ENCODE results near the gene GMCL1. TPM values are rescaled to one million over a fixed set of nuclear protein-coding genes. Genes with fewer than 3 reads are reported as not detected.

The GMCL1 gene
- total RNA-seq, 1 experiment from 2014 or later, result 17.4 TPM

DNA sequence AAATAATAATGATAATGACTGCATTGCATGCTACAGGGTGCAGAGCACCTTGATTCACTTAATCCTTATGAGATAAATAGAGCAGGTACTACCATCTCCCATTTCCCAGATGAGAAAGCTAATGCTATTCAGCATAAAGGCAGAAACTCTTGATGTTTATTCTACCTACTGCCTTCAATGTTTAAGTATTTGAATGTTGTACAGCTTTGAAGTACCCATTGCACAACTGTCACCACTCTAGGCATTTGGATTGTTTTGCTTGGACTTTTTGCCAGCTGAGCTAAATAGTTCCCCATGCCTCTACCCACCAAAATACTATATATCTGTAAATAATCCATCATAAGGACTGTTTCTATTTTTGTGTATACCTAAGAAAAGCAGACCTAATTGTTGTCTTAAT, 77.8 kb downstream of the GMCL1 start:
- DNase-seq, result no peak
- ChIA-PET POLR2A (ENCODE audit: unreplicated experiment) (no interaction called here), CTCF (no interaction called here)
- Histone ChIP-seq H3F3A (ENCODE audit: insufficient read depth, low read depth) (peaks cover 31% of the 10 kb centered on the region), H3K27me3 (ENCODE audit: insufficient read depth, low read depth) (no peaks in the 10 kb centered on the region), H3K27ac (no peak overlapping the region), H3K4me3 (no peak overlapping the region), H3K36me3 (ENCODE audit: low read depth) (peaks cover 8% of the 10 kb centered on the region), H4K20me1 (ENCODE audit: insufficient read depth) (no peaks in the 10 kb centered on the region), H2AFZ (no peak overlapping the region), H3K9me2 (ENCODE audit: insufficient read depth) (no peaks in the 10 kb centered on the region), H3K9me3 (ENCODE audit: insufficient read depth, low read depth) (no peaks in the 10 kb centered on the region), H3K4me2 (no peak overlapping the region), H3K79me2 (ENCODE audit: low read depth) (no peaks in the 10 kb centered on the region), H3K4me1 (replicated peaks; ENCODE audit: insufficient read depth) (0 out of 2 replicates have a peak, but pooled peaks cover 2% of the 10 kb centered on the region)
- no peak for TF ChIP-seq EZH2 (IDR thresholded peaks at IDR 0.05; ENCODE audit: low read depth)
- TF ChIP-seq, protein P1, sequence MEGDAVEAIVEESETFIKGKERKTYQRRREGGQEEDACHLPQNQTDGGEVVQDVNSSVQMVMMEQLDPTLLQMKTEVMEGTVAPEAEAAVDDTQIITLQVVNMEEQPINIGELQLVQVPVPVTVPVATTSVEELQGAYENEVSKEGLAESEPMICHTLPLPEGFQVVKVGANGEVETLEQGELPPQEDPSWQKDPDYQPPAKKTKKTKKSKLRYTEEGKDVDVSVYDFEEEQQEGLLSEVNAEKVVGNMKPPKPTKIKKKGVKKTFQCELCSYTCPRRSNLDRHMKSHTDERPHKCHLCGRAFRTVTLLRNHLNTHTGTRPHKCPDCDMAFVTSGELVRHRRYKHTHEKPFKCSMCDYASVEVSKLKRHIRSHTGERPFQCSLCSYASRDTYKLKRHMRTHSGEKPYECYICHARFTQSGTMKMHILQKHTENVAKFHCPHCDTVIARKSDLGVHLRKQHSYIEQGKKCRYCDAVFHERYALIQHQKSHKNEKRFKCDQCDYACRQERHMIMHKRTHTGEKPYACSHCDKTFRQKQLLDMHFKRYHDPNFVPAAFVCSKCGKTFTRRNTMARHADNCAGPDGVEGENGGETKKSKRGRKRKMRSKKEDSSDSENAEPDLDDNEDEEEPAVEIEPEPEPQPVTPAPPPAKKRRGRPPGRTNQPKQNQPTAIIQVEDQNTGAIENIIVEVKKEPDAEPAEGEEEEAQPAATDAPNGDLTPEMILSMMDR (conservative IDR thresholded peaks at IDR 0.05), result no peak
- intact Hi-C loops (cut with micrococcal nuclease; ENCODE audit: unreplicated experiment), result no loop called here
- no TSS peak for BruUV-seq (replicated peaks)

DNA sequence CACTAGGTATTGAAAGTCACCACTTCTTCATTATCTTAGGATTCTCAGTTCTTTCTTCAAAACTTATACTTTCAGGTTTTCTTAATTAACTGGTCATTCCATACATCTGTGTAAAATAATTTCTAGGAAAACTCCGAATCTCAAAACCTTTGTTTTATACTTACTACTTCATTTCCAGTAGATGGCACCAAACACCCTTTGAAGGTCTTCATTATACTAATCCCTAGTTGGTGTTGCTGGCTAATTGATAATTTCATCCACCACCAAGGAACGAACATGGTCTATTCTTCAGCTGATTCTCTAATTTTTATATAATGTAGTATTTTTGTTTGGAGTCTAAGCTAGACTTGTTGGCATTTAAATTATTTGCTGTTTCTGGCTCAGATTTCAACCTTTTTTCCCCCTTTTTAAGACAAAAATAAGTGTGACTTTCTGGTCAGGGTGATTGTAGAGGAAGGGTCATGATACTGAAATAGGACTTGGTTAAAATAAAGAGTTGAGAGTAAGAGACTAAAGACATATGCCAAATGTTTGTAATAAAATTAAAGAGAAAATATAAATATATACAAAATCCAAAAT, 82.6 kb downstream of the GMCL1 start:
- intact Hi-C loops (cut with micrococcal nuclease; ENCODE audit: unreplicated experiment), result loop anchor here (2.0 to 5.0 kb wide), 3 partner anchors 85 to 735 kb away; partner anchors contain the start of gene FAM136A
- BruUV-seq (replicated peaks), result no TSS peak

GRCh38 chr2:69914164-69914949, 84.9 kb downstream of the GMCL1 start:
- BruUV-seq (replicated peaks), result TSS peak; percentile 93
- Histone ChIP-seq H3K79me2 (ENCODE audit: low read depth) (peaks cover 53% of the 10 kb centered on the region), H3K9me3 (ENCODE audit: insufficient read depth, low read depth) (no peaks in the 10 kb centered on the region), H2AFZ (peak overlapping the region; percentile 70), H3K4me1 (replicated peaks; ENCODE audit: insufficient read depth) (peaks cover 45% of the 10 kb centered on the region), H3K9me2 (ENCODE audit: insufficient read depth) (no peaks in the 10 kb centered on the region), H3K27ac (peak overlapping the region; percentile 80), H3K27me3 (ENCODE audit: insufficient read depth, low read depth) (no peaks in the 10 kb centered on the region), H3F3A (ENCODE audit: insufficient read depth, low read depth) (peaks cover 58% of the 10 kb centered on the region), H3K36me3 (ENCODE audit: low read depth) (peaks cover 24% of the 10 kb centered on the region), H4K20me1 (ENCODE audit: insufficient read depth) (no peaks in the 10 kb centered on the region), H3K4me2 (peak overlapping the region; percentile 91), H3K4me3 (peak overlapping the region; percentile 75)
- CTCF ChIA-PET, result interaction anchor here (0.5 to 2.2 kb wide), 12 partner anchors 88 to 706 kb away, joined by 3 to 18 read pairs (median 3); partner anchors contain the start of gene C2orf42
- intact Hi-C loops (cut with micrococcal nuclease; ENCODE audit: unreplicated experiment), result loop anchor here (1.0 to 5.0 kb wide), 7 partner anchors 32 to 733 kb away; no protein-coding TSS in a partner anchor
- DNase-seq, result peak; percentile 99 to 100
- POLR2A ChIA-PET (ENCODE audit: unreplicated experiment), result interaction anchor here (0.5 to 1.7 kb wide), 29 partner anchors 16 to 899 kb away, joined by 3 to 17 read pairs (median 5); partner anchors contain the start of genes C2orf42, FAM136A, SNRPG and TGFA
- TF ChIP-seq, protein P1 (conservative IDR thresholded peaks at IDR 0.05), result peak; percentile 19; the same call in 1 of the 2 replicates
- TF ChIP-seq EZH2 (IDR thresholded peaks at IDR 0.05; ENCODE audit: low read depth), result no peak

More for the DNA sequence above, 82.6 kb downstream of the GMCL1 start:
- Histone ChIP-seq H3K36me3 (ENCODE audit: low read depth) (peaks cover 7% of the 10 kb centered on the region), H4K20me1 (ENCODE audit: insufficient read depth) (no peaks in the 10 kb centered on the region), H3K27ac (no peak overlapping the region), H3K4me1 (replicated peaks; ENCODE audit: insufficient read depth) (peaks cover 26% of the 10 kb centered on the region), H3K4me2 (no peak overlapping the region), H2AFZ (no peak overlapping the region), H3K79me2 (ENCODE audit: low read depth) (peaks cover 34% of the 10 kb centered on the region), H3K27me3 (ENCODE audit: insufficient read depth, low read depth) (no peaks in the 10 kb centered on the region), H3K9me3 (ENCODE audit: insufficient read depth, low read depth) (no peaks in the 10 kb centered on the region), H3K9me2 (ENCODE audit: insufficient read depth) (no peaks in the 10 kb centered on the region), H3K4me3 (no peak overlapping the region), H3F3A (ENCODE audit: insufficient read depth, low read depth) (peaks cover 49% of the 10 kb centered on the region)
- peak in 1 of 2 experiments; percentile 53 for DNase-seq
- TF ChIP-seq, protein P1 (conservative IDR thresholded peaks at IDR 0.05), result peak; percentile 83
- TF ChIP-seq EZH2 (IDR thresholded peaks at IDR 0.05; ENCODE audit: low read depth), result no peak
- CTCF ChIA-PET, result no interaction called here
- POLR2A ChIA-PET (ENCODE audit: unreplicated experiment), result interaction anchor here (0.6 kb wide), 2 partner anchors 346 to 392 kb away, joined by 3 to 12 read pairs; no protein-coding TSS in a partner anchor

All from PC-9 (cell line).